ENCODE data around the gene C19orf25. TPM values are rescaled to one million over a fixed set of nuclear protein-coding genes. Genes with fewer than 3 reads are reported as not detected.

Gene C19orf25
- total and polyA plus RNA-seq, 9 of the 15 experiments (the other 6 are each of a cell fraction or from before 2014, with no cell fraction given): 0.79 to 96.0 (median 36.1) TPM

DNA sequence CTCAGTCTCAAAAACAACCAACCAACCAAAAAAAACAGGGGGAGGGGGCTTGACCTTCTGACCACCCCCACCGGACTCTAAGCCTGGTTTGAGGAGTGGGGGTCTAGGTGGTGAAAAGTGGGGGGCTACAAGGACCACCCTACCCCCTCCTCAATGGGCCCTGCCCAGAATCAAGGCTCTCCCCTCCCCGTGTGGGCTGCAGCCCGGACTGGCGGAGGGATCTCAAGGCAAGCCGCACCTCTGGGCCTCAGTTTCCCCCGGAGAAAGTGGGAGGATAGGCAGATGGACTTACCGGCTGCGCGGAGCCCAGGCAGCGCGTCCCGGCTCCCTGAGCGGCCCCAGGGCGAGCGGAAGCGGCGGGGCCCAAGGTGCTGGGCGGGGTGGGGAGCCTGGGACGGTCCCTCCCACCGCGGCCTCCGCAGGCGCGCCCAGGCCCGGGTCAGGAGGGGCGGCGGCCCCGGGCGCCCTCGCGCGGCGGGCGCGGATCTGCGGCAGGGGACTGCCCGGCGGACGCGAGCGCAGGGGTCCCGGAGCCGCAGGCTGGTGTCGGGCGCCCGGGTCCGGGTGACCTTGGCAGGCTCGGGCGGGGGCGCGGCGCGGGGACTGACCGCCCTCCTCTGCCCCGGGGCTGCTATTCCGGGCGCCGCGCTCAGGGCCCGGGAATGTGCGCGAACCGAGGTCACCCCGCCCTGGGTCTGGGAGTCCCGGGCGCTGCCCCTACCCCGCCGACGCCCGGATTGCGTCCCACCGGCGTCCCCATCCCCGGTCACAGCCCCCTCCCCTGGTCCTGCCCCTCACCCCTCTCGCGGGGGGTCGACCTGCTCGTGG lies 33.9 kb upstream of the C19orf25 start, which contains the start of gene ADAMTSL5 (continued):
- TF ChIP-seq, protein P1, sequence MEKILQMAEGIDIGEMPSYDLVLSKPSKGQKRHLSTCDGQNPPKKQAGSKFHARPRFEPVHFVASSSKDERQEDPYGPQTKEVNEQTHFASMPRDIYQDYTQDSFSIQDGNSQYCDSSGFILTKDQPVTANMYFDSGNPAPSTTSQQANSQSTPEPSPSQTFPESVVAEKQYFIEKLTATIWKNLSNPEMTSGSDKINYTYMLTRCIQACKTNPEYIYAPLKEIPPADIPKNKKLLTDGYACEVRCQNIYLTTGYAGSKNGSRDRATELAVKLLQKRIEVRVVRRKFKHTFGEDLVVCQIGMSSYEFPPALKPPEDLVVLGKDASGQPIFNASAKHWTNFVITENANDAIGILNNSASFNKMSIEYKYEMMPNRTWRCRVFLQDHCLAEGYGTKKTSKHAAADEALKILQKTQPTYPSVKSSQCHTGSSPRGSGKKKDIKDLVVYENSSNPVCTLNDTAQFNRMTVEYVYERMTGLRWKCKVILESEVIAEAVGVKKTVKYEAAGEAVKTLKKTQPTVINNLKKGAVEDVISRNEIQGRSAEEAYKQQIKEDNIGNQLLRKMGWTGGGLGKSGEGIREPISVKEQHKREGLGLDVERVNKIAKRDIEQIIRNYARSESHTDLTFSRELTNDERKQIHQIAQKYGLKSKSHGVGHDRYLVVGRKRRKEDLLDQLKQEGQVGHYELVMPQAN (IDR thresholded peaks at IDR 0.05; ENCODE audit: borderline replicate concordance): peak; percentile 44; the same call in 1 of the 2 replicates
- TF ChIP-seq CHD2 (IDR thresholded peaks at IDR 0.05; ENCODE audit: low read depth, low read length): no peak
- TF ChIP-seq, protein P2, sequence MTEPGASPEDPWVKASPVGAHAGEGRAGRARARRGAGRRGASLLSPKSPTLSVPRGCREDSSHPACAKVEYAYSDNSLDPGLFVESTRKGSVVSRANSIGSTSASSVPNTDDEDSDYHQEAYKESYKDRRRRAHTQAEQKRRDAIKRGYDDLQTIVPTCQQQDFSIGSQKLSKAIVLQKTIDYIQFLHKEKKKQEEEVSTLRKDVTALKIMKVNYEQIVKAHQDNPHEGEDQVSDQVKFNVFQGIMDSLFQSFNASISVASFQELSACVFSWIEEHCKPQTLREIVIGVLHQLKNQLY (CRISPR knock-in tag; conservative IDR thresholded peaks at IDR 0.05): 0 out of 4 replicates have a peak, but pooled peaks of 1 of the 2 experiments have one; percentile 47
- TF ChIP-seq, protein P3, sequence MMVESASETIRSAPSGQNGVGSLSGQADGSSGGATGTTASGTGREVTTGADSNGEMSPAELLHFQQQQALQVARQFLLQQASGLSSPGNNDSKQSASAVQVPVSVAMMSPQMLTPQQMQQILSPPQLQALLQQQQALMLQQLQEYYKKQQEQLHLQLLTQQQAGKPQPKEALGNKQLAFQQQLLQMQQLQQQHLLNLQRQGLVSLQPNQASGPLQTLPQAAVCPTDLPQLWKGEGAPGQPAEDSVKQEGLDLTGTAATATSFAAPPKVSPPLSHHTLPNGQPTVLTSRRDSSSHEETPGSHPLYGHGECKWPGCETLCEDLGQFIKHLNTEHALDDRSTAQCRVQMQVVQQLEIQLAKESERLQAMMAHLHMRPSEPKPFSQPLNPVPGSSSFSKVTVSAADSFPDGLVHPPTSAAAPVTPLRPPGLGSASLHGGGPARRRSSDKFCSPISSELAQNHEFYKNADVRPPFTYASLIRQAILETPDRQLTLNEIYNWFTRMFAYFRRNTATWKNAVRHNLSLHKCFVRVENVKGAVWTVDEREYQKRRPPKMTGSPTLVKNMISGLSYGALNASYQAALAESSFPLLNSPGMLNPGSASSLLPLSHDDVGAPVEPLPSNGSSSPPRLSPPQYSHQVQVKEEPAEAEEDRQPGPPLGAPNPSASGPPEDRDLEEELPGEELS (CRISPR knock-in tag; IDR thresholded peaks at IDR 0.05; ENCODE audit: borderline replicate concordance): peak; percentile 38; the same call in 1 of the 2 replicates
- TF ChIP-seq RBFOX2 (IDR thresholded peaks at IDR 0.05; ENCODE audit: low read depth, low read length): peak; percentile 70
- TF ChIP-seq, protein P4, sequence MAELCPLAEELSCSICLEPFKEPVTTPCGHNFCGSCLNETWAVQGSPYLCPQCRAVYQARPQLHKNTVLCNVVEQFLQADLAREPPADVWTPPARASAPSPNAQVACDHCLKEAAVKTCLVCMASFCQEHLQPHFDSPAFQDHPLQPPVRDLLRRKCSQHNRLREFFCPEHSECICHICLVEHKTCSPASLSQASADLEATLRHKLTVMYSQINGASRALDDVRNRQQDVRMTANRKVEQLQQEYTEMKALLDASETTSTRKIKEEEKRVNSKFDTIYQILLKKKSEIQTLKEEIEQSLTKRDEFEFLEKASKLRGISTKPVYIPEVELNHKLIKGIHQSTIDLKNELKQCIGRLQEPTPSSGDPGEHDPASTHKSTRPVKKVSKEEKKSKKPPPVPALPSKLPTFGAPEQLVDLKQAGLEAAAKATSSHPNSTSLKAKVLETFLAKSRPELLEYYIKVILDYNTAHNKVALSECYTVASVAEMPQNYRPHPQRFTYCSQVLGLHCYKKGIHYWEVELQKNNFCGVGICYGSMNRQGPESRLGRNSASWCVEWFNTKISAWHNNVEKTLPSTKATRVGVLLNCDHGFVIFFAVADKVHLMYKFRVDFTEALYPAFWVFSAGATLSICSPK (IDR thresholded peaks at IDR 0.05; ENCODE audit: borderline replicate concordance): 0 out of 2 replicates have a peak, but pooled peaks have one; percentile 65
- no peak for TF ChIP-seq FOXA3 (CRISPR knock-in tag; conservative IDR thresholded peaks at IDR 0.05 in 1 of 2, IDR thresholded peaks at IDR 0.05 in 1 of 2)
- TF ChIP-seq GATAD2B (IDR thresholded peaks at IDR 0.05; ENCODE audit: borderline replicate concordance): peak; percentile 98
- TF ChIP-seq SMARCA4 (IDR thresholded peaks at IDR 0.05): 0 out of 2 replicates have a peak, but pooled peaks have one; percentile 38
- TF ChIP-seq PHF21A (IDR thresholded peaks at IDR 0.05; ENCODE audit: borderline replicate concordance, low read depth): 0 out of 2 replicates have a peak, but pooled peaks have one; percentile 12
- 0 out of 3 replicates have a peak, but pooled peaks of 1 of the 2 experiments have one; percentile 59 for TF ChIP-seq CBX3 (IDR thresholded peaks at IDR 0.05; ENCODE audit: borderline replicate concordance in 1 of 2, low read length in 2 of 2)
- no peak for TF ChIP-seq NR4A1 (CRISPR knock-in tag; IDR thresholded peaks at IDR 0.05)
- TF ChIP-seq NR4A1 (tag; IDR thresholded peaks at IDR 0.05): 0 out of 2 replicates have a peak, but pooled peaks have one; percentile 31
- no peak for TF ChIP-seq ZNF431 (CRISPR knock-in tag; IDR thresholded peaks at IDR 0.05)
- TF ChIP-seq SMARCE1 (IDR thresholded peaks at IDR 0.05): 0 out of 2 replicates have a peak, but pooled peaks have one; percentile 37
- TF ChIP-seq, protein P5, sequence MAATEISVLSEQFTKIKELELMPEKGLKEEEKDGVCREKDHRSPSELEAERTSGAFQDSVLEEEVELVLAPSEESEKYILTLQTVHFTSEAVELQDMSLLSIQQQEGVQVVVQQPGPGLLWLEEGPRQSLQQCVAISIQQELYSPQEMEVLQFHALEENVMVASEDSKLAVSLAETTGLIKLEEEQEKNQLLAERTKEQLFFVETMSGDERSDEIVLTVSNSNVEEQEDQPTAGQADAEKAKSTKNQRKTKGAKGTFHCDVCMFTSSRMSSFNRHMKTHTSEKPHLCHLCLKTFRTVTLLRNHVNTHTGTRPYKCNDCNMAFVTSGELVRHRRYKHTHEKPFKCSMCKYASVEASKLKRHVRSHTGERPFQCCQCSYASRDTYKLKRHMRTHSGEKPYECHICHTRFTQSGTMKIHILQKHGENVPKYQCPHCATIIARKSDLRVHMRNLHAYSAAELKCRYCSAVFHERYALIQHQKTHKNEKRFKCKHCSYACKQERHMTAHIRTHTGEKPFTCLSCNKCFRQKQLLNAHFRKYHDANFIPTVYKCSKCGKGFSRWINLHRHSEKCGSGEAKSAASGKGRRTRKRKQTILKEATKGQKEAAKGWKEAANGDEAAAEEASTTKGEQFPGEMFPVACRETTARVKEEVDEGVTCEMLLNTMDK (IDR thresholded peaks at IDR 0.05; ENCODE audit: borderline replicate concordance, insufficient read depth, low read depth, low read length, poor library complexity, severe bottlenecking): peak; percentile 38
- peak; percentile 53; the same call in 1 of the 2 replicates for TF ChIP-seq KLF1 (tag; IDR thresholded peaks at IDR 0.05)

Data from K562 (cell line).